ENCODE results near the gene CLEC2D. TPM values are rescaled to one million over a fixed set of nuclear protein-coding genes. Genes with fewer than 3 reads are reported as not detected.
"Not testable (repeated sequence)": the region's sequence is repeated elsewhere in the genome, so short reads cannot be mapped to it uniquely, and the experiment has no call there.

Gene CLEC2D
- total RNA-seq, 1 donor from 2014 or later = 9.2 TPM

DNA sequence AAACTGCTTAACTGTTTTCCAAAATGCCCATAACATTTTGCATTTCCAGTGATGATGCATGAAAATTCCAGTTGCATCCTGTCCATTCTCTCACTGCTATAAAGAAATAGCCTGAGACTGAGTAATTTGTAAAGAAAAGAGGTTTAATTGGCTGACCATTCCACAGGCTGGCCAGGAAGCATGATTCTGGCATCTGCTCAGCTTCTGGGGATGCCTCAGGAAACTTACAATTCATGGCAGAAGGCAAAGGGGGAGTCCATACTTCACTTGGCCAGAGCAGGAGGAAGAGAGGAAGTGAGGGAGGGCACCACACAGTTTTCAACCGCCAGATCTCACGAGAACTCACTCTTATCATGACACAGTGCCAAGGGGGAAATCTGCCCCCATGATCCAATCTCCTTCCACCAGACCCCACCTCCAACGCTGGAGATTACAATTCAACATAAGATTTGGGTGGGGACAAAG is 18.2 kb upstream of the CLEC2D start:
- no peak for DNase-seq (ENCODE audit: low spot score)

DNA sequence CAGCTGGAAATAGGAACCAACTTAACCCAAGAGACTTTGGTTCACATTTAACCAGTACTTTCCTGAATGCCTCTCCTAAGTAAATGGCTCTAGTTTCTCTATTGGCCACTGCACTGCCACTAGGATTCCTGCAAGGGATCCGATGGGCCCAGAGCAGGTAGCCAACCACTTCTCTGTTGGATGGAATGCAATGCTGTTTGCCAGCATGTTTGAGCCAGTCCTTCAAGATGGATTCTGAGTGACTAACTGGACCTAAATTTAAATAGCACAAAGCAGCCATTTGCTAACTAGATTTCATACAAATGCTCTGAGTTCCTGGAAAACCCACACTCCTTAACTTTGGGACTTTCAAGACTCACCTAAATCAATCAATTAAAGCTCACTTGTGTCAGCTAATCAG is 9.5 kb upstream of the CLEC2D start:
- DNase-seq (ENCODE audit: low spot score) = no peak

GRCh38 chr12:9661720-9662119 is 7.8 kb upstream of the CLEC2D start:
- no peak for DNase-seq (ENCODE audit: low spot score)

GRCh38 chr12:9662488-9662887 is 7.0 kb upstream of the CLEC2D start:
- no peak for DNase-seq (ENCODE audit: low spot score)

DNA sequence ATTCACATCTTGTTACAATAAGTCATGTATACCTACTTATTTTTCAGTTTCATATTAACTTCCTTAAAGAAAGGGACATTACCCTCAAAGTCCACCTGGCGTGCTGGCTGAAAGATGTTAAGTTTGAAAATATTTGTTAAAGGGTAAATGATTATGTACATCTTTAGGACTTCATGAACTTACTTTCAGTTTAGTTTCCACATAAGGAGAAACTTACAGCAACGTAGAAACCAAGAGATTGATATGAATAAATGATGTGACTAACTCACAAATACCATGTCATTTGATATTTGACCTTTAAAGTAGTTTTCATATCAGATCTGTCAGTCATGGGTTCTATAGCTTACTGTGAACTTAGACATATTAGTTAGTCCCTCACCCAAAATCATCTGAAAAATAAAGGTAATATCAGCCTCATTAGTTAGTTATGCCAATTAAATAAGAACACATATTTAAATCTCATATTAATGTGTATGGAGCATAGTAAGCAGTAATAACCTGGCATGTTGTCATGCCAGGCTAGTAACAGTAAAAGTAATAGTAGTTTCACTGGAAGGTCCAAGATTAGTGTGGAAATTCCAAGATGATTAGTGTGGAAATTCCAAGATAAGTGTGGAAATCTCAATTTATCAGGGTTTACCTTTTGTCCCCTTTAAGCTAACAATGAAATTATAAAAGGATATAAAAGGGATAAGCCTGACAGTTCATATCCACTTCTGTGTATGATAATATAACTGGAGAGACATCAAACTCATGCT is 1.9 kb upstream of the CLEC2D start:
- no peak for DNase-seq (ENCODE audit: low spot score)

DNA sequence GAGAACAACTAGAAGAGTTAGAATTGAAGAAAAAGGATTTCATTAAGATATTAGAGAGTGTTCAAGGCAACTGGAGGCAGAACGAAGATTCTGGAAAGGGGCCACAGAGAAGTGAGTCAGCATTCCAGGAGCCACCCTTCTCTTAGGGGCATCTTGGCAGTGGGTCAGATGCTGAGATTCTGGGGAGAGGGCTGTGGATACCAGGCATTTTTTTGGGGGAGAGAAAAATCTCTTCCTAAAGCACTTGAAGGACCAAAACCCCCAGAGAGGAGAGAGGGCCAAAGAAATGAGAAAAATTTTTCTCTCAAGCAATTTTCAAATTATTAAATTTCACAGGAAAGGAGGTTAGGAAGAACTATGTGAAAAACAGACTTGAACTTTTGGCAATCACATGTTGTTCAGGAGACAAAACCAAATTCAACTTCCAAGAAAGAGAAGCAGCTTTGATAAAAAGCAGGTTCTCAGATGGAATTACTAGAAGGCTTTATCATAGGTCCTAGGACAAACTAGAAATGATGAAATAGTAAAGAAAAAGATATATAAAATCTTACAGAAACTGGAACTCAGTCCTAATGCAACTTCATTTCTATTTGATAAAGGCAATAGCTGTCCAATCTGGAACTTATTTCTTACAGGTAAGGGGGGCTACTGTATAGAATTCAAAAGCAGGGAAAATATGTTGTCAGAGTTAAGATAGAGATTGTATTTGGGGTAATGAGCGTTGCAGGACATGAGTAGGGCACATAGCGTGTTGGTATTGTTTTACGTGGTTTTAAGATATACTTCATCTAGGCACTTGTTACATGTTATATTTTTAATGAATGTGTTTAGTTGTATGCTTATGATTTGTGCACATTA is 1.1 kb upstream of the CLEC2D start:
- DNase-seq (ENCODE audit: low spot score) = no peak

- no peak for DNase-seq (ENCODE audit: low spot score)
These were observed 540 bp upstream of the CLEC2D start for GRCh38 chr12:9669019-9669326.

- DNase-seq (ENCODE audit: low spot score) = not testable (repeated sequence)
These were observed 2.8 kb downstream of the CLEC2D start for GRCh38 chr12:9672340-9672739.

DNA sequence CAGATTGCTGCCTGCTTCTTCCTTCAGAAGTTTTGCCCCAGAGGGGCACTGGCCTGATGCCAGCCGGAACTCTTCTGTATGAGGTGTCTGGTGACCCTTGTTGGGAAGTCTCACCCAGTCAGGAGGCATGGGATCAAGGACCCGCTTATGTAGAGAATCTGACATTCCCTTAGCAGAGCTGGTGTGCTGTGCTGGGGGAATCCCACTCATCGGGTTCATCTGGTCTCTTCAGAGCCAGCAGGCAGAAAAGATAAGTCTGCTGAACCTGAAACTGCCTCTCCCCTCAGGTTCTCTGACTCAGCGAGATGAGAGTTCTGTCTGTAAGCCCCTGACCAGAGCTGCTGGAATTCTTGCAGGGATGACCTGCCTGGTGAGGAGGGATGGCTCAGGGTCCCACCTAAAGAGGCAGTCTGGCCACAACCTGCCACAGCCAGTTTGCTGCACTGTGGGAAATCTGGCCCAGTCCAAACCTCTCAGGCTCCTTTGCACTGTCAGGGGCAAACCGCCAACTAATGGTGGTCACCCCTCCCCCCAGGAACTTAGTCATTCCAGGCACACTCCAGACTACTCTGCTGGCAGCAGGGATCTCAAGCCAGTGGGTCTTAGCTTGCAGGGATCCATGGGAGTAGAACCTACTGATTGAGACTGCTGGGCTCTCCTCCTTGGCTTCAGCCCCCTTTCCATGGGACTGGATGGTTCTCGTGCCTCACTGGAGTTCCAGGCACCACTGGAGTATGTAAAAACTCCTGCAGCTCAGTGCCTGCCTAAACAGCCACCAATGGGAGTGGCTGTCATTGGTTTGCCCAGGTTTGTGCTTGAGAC is 4.1 kb downstream of the CLEC2D start:
- DNase-seq (ENCODE audit: low spot score) = no peak

DNA sequence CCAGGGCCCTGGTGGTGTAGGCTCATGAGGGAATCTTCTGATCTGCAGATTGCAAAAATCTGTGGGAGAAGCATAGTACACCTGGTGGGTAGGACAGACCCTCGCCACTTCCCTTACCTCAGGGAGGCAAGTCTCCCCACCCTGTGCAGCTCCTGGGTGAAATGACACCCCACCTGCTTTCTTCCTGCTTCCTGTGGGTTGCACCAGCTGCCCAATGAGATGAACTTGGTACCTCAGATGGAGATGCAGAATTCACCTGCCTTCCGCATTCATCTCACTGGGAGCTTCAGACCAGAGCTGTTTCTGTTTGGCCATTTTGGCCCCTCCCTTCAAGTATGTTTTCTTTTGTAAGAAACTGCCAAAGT is 4.7 kb downstream of the CLEC2D start:
- DNase-seq (ENCODE audit: low spot score) = no peak

- DNase-seq (ENCODE audit: low spot score) = not testable (repeated sequence)
These were observed 13.0 kb downstream of the CLEC2D start for GRCh38 chr12:9682508-9682907.

DNA sequence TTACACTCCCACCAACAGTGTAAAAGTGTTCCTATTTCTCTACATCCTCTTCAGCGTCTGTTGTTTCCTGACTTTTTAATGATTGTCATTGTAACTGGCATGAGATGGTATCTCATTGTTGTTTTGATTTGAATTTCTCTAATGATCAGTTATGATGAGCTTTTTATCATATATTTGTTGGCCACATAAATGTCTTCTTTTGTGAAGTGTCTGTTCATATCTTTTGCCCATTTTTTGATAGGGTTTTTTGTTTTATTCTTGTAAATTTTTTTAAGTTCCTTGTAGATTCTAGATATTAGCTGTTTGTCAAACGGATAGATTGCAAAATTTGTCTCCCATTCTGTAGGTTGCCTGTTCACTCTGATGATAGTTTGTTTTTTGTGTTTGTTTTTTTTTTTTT is 13.4 kb downstream of the CLEC2D start:
- DNase-seq (ENCODE audit: low spot score) = not testable (repeated sequence)

- not testable (repeated sequence) for DNase-seq (ENCODE audit: low spot score)
These were observed 15.9 kb downstream of the CLEC2D start for GRCh38 chr12:9685366-9685765.

- DNase-seq (ENCODE audit: low spot score) = no peak
These were observed 16.4 kb downstream of the CLEC2D start for GRCh38 chr12:9685915-9686314.

DNA sequence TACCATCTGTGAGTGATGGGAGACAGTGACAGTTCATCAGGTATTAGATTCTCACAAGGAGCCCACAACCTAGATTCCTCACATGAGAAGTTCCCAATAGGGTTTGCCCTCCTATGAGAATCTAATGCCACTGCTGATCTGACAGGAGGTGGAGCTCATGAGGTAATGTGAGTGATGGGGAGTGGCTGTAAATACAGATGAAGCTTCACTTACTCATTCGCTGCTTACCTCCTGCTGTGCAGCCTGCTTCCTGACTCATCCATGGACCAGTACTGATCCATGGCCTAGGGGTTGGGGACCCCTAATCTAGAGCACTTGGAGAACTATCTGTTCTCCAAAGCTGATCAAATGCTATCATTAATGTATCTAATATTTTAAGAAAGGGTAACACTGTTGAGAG is 17.7 kb downstream of the CLEC2D start:
- no peak for DNase-seq (ENCODE audit: low spot score)

DNA sequence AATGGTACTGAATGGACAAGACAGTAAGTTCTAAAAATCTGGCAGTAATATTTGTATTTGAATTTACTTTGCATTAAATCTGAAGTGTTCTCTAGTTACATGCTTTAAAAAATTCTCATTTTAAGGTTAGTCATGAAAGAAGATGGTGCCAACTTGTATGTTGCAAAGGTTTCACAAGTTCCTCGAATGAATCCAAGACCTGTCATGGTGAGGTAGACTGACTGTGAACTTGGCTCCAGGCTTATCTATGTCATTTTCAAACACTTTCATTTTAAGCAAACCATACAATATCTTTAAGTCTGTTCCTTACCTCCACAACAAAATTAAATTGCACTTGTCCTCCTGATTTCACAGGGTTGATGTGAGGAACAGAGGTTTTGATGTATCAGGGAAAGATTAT is 23.4 kb downstream of the CLEC2D start:
- DNase-seq (ENCODE audit: low spot score) = no peak

DNA sequence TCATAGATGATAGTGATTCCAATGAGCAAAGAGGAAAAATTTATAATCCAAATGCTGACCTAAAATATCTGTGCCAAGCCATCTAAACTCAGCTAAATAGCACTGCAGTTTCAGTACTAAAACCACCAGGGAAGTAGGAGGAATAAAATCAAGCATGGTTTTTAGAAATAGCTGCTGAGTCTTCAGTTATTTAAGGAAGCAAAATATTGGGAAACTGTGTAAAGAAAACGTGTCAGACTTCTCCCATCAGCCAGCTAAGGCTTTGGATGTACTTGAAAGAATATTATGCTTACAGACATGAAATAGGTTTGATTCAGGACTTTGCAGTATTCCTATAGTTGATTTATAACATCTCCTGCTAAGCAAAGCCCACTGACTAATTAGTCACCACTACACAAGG is 24.7 kb downstream of the CLEC2D start:
- no peak for DNase-seq (ENCODE audit: low spot score)

DNA sequence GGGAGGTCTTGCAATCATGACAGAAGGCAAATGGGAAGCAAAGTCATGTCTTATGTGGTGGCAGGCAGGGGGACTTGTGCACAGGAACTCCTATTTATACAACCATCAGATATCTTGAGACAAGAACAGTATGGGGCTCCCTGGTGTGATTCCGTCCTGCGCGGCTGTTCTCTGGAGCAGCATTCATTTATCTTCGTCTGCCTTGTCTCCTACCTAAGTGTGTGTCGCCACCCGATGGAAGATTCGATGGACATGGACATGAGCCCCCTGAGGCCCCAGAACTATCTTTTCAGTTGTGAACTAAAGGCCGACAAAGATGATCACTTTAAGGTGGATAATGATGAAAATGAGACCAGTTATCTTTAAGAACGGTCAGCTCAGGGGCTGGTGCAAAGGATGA is 25.6 kb downstream of the CLEC2D start:
- not testable (repeated sequence) for DNase-seq (ENCODE audit: low spot score)

DNA sequence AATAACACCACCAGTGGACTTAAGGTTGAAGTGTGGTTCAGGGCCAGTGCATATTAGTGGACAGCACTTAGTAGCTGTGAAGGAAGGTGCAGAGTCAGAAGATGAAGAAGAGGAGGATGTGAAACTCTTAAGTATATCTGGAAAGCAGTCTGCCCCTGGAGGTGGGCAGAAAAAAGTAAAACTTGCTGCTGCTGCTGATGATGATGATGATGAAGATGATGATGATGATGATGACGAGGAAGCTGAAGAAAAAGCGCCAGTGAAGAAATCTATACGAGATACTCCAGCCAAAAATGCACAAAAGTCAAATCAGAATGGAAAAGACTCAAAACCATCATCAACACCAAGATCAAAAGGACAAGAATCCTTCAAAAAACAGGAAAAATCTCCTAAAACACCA is 26.1 kb downstream of the CLEC2D start:
- not testable (repeated sequence) for DNase-seq (ENCODE audit: low spot score)

- DNase-seq (ENCODE audit: low spot score) = no peak
These were observed 28.1 kb downstream of the CLEC2D start for GRCh38 chr12:9697619-9698018.

- no peak for DNase-seq (ENCODE audit: low spot score)
These were observed 29.2 kb downstream of the CLEC2D start for GRCh38 chr12:9698681-9699080.

Data from mesenteric fat pad (tissue), 1 donor.